ENCODE measurements around the gene PTF1A.

DNA sequence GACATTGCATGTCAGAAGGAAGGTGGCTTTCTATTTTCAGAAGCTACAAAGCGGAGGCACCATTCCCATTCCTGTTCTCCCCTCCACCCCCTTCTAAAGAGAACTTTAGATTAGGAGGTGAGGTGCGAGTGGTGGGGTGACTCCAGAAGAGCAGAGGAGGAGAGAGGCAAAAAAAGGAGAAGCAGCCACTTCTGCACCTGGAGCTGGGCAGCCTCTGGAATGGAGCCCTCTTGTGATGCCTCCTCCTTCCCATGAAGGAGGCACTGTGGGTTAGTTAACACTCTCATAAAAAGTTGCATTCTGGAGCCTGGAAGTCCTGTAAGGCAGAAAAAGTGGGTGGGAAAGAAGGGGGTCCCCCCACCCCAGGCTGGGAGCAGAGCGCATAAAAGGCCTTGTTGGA lies 4.8 kb downstream of the PTF1A start:
- TF ChIP-seq, protein P1, sequence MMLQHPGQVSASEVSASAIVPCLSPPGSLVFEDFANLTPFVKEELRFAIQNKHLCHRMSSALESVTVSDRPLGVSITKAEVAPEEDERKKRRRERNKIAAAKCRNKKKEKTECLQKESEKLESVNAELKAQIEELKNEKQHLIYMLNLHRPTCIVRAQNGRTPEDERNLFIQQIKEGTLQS (CRISPR knock-in tag; conservative IDR thresholded peaks at IDR 0.05): no peak
- TF ChIP-seq MYBL2 (CRISPR knock-in tag; IDR thresholded peaks at IDR 0.05) (no peak), ZBTB21 (CRISPR knock-in tag; IDR thresholded peaks at IDR 0.05; ENCODE audit: borderline replicate concordance) (no peak)
- TF ChIP-seq, protein P2, sequence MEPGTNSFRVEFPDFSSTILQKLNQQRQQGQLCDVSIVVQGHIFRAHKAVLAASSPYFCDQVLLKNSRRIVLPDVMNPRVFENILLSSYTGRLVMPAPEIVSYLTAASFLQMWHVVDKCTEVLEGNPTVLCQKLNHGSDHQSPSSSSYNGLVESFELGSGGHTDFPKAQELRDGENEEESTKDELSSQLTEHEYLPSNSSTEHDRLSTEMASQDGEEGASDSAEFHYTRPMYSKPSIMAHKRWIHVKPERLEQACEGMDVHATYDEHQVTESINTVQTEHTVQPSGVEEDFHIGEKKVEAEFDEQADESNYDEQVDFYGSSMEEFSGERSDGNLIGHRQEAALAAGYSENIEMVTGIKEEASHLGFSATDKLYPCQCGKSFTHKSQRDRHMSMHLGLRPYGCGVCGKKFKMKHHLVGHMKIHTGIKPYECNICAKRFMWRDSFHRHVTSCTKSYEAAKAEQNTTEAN (CRISPR knock-in tag; IDR thresholded peaks at IDR 0.05): no peak

Data from WTC11 (cell line).